Calu3 (cell line): ENCODE data around the gene TESK2. TPM values are rescaled to one million over a fixed set of nuclear protein-coding genes. Genes with fewer than 3 reads are reported as not detected.

Experiments used
- BruUV-seq: library from RNA; stranded (reverse); fragments of 400-500 nt; replicated peaks from 2 replicates; lab custom pipeline; 2021; lab: Mats Ljungman, UMichigan
- CTCF ChIA-PET: fragments of 300-600 bp; sonication (Branson Sonifier 250); formaldehyde crosslinking; loops from one replicate; lab custom pipeline; 2022; ENCODE audit warnings: antibody characterized with exemption; lab: Charles Lee
- DNase-seq: peaks from one replicate; pipeline ENCODE4 v3.0.0; 2022
- H3K27ac Mint-ChIP-seq: one replicate; pipeline ENCODE4 v1.8.0; 2022; ENCODE audit warnings: mixed read lengths; ENCODE audit not compliant: unreplicated experiment
- H3K27me3 Mint-ChIP-seq: one replicate; pipeline ENCODE4 v1.8.0; 2022; ENCODE audit warnings: mixed read lengths; ENCODE audit not compliant: unreplicated experiment
- H3K36me3 Mint-ChIP-seq: one replicate; pipeline ENCODE4 v1.8.0; 2022; ENCODE audit warnings: mild to moderate bottlenecking, moderate library complexity, mixed read lengths; ENCODE audit not compliant: insufficient read depth, unreplicated experiment
- H3K4me1 Mint-ChIP-seq: one replicate; pipeline ENCODE4 v1.8.0; 2022; ENCODE audit warnings: mild to moderate bottlenecking, low read depth, mixed read lengths; ENCODE audit not compliant: unreplicated experiment
- H3K4me3 Mint-ChIP-seq: one replicate; pipeline ENCODE4 v1.8.0; 2022; ENCODE audit warnings: mild to moderate bottlenecking, low read depth, moderate library complexity, mixed read lengths; ENCODE audit not compliant: unreplicated experiment
- H3K9me3 Mint-ChIP-seq: one replicate; pipeline ENCODE4 v1.8.0; 2022; ENCODE audit warnings: low read depth, mixed read lengths; ENCODE audit not compliant: unreplicated experiment
- CTCF ChIP-seq: fragments of 200-600 bp; IDR thresholded peaks from one replicate; pipeline ENCODE4 v1.8.0; 2022; ENCODE audit warnings: antibody characterized with exemption; ENCODE audit not compliant: unreplicated experiment
- intact Hi-C: fragments of 100-400 bp; cut with micrococcal nuclease; formaldehyde crosslinking; loops from one replicate; pipeline ENCODE4 v1.10.0; 2022; ENCODE audit not compliant: unreplicated experiment
- total RNA-seq: library from RNA; stranded (reverse); gene quantifications from 2 replicates; pipeline ENCODE4 v1.2.3, GENCODE V29; 2022

The TESK2 gene
- total RNA-seq, 1 experiment from 2014 or later, result 2.3 TPM

- intact Hi-C loops, result no loop called here
- CTCF ChIA-PET, result no interaction called here
- Mint-ChIP-seq H3K27ac (no peak overlapping the region), H3K36me3 (no peaks in the 10 kb centered on the region), H3K4me1 (no peaks in the 10 kb centered on the region), H3K4me3 (no peak overlapping the region), H3K27me3 (no peaks in the 10 kb centered on the region), H3K9me3 (no peaks in the 10 kb centered on the region)
- TF ChIP-seq CTCF, result no peak
- BruUV-seq, result no TSS peak
- no peak for DNase-seq
These were observed 47.1 kb downstream of the TESK2 start for GRCh38 chr1:45443580-45444446.

- intact Hi-C loops, result no loop called here
- Mint-ChIP-seq H3K4me3 (no peak overlapping the region), H3K9me3 (no peaks in the 10 kb centered on the region), H3K27me3 (no peaks in the 10 kb centered on the region), H3K36me3 (no peaks in the 10 kb centered on the region), H3K27ac (no peak overlapping the region), H3K4me1 (no peaks in the 10 kb centered on the region)
- no peak for DNase-seq
- no peak for TF ChIP-seq CTCF
- CTCF ChIA-PET, result interaction anchor here (0.6 kb wide), 1 partner anchor 680 kb away, joined by 3 read pairs; no protein-coding TSS in a partner anchor
- no TSS peak for BruUV-seq
These were observed 48.7 kb downstream of the TESK2 start for GRCh38 chr1:45442272-45442671.

- Mint-ChIP-seq H3K27me3 (no peaks in the 10 kb centered on the region), H3K36me3 (no peaks in the 10 kb centered on the region), H3K27ac (no peak overlapping the region), H3K9me3 (no peaks in the 10 kb centered on the region), H3K4me1 (no peaks in the 10 kb centered on the region), H3K4me3 (no peak overlapping the region)
- no TSS peak for BruUV-seq
- DNase-seq, result no peak
- CTCF ChIA-PET, result interaction anchor here (0.6 kb wide), 1 partner anchor 581 kb away, joined by 5 read pairs; no protein-coding TSS in a partner anchor
- intact Hi-C loops, result no loop called here
- no peak for TF ChIP-seq CTCF
These were observed 53.6 kb downstream of the TESK2 start for GRCh38 chr1:45437323-45437722.

GRCh38 chr1:45430490-45430889, 60.5 kb downstream of the TESK2 start:
- no peaks in the 10 kb centered on the region for H3K4me1 Mint-ChIP-seq
- no peaks in the 10 kb centered on the region for H3K27me3 Mint-ChIP-seq
- H3K36me3 Mint-ChIP-seq, result no peaks in the 10 kb centered on the region
- BruUV-seq, result no TSS peak
- no peak for TF ChIP-seq CTCF
- intact Hi-C loops, result no loop called here
- CTCF ChIA-PET, result no interaction called here
- no peak for DNase-seq
- H3K9me3 Mint-ChIP-seq, result no peaks in the 10 kb centered on the region
- no peak overlapping the region for H3K27ac Mint-ChIP-seq
- H3K4me3 Mint-ChIP-seq, result no peak overlapping the region
